ENCODE measurements around the gene HTRA1. TPM values are rescaled to one million over a fixed set of nuclear protein-coding genes. Genes with fewer than 3 reads are reported as not detected.

Gene HTRA1
- total RNA-seq, 1 experiment from 2014 or later, result 32.8 TPM

DNA sequence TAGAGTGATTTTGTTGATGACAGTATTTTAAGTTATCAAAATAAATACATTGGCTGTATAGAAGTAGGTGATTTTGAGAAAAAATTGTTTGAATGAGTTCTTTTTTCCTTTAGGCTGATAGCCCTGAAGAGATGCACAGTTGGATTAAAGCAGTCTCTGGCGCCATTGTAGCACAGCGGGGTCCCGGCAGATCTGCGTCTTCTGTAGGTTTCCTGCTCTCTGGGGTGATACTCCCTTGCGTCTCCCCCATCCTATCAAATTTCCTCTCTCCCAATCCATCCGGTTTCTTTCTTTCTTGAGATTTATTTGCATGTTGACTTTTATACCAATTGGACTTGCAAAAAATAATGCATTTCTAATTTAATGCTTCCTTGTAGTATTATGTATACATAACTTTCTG, 34.5 kb upstream of the HTRA1 start:
- intact Hi-C loops (cut with micrococcal nuclease; ENCODE audit: unreplicated experiment), result no loop called here
- H3K27me3 ChIP-seq (ENCODE audit: control insufficient read depth, insufficient read depth, low read length), result no peaks in the 10 kb centered on the region
- ATAC-seq (no peak), DNase-seq (ENCODE audit: low read depth, low spot score) (no peak)
- in situ Hi-C loops (cut with HindIII; ENCODE audit: low pct_unique_long_range_greater_than_20kb, low sequenced_read_pairs), result no loop called here
- ChIA-PET POLR2A (no interaction called here), CTCF (no interaction called here)
- peaks cover 51% of the 10 kb centered on the region for H3K36me3 ChIP-seq (ENCODE audit: control insufficient read depth, insufficient read depth, low read length)
- no TSS peak for BruUV-seq (replicated peaks)
- H3K4me1 ChIP-seq (ENCODE audit: control insufficient read depth, insufficient read depth, low read length), result no peaks in the 10 kb centered on the region
- no peak for TF ChIP-seq REST (IDR thresholded peaks at IDR 0.05; ENCODE audit: insufficient read depth in 1 of 2, low read depth in 2 of 2, low read length in 1 of 2)
- no peak for TF ChIP-seq CTCF (IDR thresholded peaks at IDR 0.05)
- TF ChIP-seq POLR2AphosphoS5 (IDR thresholded peaks at IDR 0.05; ENCODE audit: low read depth, low read length), result no peak
- no peak for TF ChIP-seq TCF7L2 (IDR thresholded peaks at IDR 0.05; ENCODE audit: low read depth, low read length)
- no peak for TF ChIP-seq SIN3A (IDR thresholded peaks at IDR 0.05; ENCODE audit: borderline replicate concordance, insufficient read depth, low read depth, low read length)
- no peak overlapping the region for H3K27ac ChIP-seq (ENCODE audit: low read length)
- H3K9me3 ChIP-seq (ENCODE audit: control insufficient read depth, insufficient read depth, low read depth, low read length), result no peaks in the 10 kb centered on the region
- no peak overlapping the region for H3K4me3 ChIP-seq (ENCODE audit: low read depth in 2 of 2, low read length in 2 of 2)

- no peaks in the 10 kb centered on the region for H3K4me1 ChIP-seq (ENCODE audit: control insufficient read depth, insufficient read depth, low read length)
- intact Hi-C loops (cut with micrococcal nuclease; ENCODE audit: unreplicated experiment) (no loop called here), in situ Hi-C loops (cut with HindIII; ENCODE audit: low pct_unique_long_range_greater_than_20kb, low sequenced_read_pairs) (no loop called here)
- POLR2A ChIA-PET, result no interaction called here
- no peaks in the 10 kb centered on the region for H3K27me3 ChIP-seq (ENCODE audit: control insufficient read depth, insufficient read depth, low read length)
- DNase-seq (ENCODE audit: low read depth, low spot score), result no peak
- no peak for TF ChIP-seq CTCF (IDR thresholded peaks at IDR 0.05)
- no peak for TF ChIP-seq REST (IDR thresholded peaks at IDR 0.05; ENCODE audit: insufficient read depth in 1 of 2, low read depth in 2 of 2, low read length in 1 of 2)
- no peak for TF ChIP-seq TCF7L2 (IDR thresholded peaks at IDR 0.05; ENCODE audit: low read depth, low read length)
- TF ChIP-seq POLR2AphosphoS5 (IDR thresholded peaks at IDR 0.05; ENCODE audit: low read depth, low read length), result no peak
- TF ChIP-seq SIN3A (IDR thresholded peaks at IDR 0.05; ENCODE audit: borderline replicate concordance, insufficient read depth, low read depth, low read length), result no peak
- no peak for ATAC-seq
- H3K4me3 ChIP-seq (ENCODE audit: low read depth in 2 of 2, low read length in 2 of 2), result no peak overlapping the region
- H3K36me3 ChIP-seq (ENCODE audit: control insufficient read depth, insufficient read depth, low read length), result peaks cover 51% of the 10 kb centered on the region
- CTCF ChIA-PET, result no interaction called here
- H3K9me3 ChIP-seq (ENCODE audit: control insufficient read depth, insufficient read depth, low read depth, low read length), result no peaks in the 10 kb centered on the region
- BruUV-seq (replicated peaks), result no TSS peak
- no peak overlapping the region for H3K27ac ChIP-seq (ENCODE audit: low read length)
Measured at GRCh38 chr10:122427280-122427679, 34.1 kb upstream of the HTRA1 start.
